ENCODE results near the gene ASCC2.

The ASCC2 gene

DNA sequence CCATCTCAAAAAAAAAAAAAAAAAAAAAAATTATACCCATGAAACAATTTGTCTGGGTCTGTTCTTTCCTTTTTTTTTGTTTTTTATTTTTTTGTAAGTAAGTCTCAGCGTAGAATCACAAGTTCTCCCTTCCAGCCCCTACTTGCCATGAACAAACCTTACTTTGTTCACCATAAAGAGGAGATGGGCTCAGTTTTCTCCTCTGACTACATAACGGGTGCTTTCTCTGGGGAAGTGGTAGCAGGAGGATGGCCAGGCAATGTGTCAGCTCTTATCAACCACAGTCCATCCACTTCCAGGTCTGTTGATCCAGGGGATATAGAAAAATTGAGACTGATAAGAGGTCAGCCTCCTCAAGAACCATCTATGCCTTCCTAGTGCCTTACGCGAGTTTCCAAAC, 11.0 kb downstream of the ASCC2 start:
- no peak for ATAC-seq
- no peak for TF ChIP-seq ZNF8 (CRISPR knock-in tag; IDR thresholded peaks at IDR 0.05)
- TF ChIP-seq, protein P1, sequence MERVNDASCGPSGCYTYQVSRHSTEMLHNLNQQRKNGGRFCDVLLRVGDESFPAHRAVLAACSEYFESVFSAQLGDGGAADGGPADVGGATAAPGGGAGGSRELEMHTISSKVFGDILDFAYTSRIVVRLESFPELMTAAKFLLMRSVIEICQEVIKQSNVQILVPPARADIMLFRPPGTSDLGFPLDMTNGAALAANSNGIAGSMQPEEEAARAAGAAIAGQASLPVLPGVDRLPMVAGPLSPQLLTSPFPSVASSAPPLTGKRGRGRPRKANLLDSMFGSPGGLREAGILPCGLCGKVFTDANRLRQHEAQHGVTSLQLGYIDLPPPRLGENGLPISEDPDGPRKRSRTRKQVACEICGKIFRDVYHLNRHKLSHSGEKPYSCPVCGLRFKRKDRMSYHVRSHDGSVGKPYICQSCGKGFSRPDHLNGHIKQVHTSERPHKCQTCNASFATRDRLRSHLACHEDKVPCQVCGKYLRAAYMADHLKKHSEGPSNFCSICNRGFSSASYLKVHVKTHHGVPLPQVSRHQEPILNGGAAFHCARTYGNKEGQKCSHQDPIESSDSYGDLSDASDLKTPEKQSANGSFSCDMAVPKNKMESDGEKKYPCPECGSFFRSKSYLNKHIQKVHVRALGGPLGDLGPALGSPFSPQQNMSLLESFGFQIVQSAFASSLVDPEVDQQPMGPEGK (CRISPR knock-in tag; IDR thresholded peaks at IDR 0.05; ENCODE audit: borderline replicate concordance), result no peak
- no peak for TF ChIP-seq ZNF565 (CRISPR knock-in tag; conservative IDR thresholded peaks at IDR 0.05; ENCODE audit: low read depth)
- TF ChIP-seq CSDC2 (CRISPR knock-in tag; IDR thresholded peaks at IDR 0.05), result no peak
- TF ChIP-seq OSR1 (CRISPR knock-in tag; IDR thresholded peaks at IDR 0.05), result no peak
- no peak for TF ChIP-seq CSRNP3 (CRISPR knock-in tag; IDR thresholded peaks at IDR 0.05)
- no peak for TF ChIP-seq ISL1 (CRISPR knock-in tag; IDR thresholded peaks at IDR 0.05)
- TF ChIP-seq, protein P2, sequence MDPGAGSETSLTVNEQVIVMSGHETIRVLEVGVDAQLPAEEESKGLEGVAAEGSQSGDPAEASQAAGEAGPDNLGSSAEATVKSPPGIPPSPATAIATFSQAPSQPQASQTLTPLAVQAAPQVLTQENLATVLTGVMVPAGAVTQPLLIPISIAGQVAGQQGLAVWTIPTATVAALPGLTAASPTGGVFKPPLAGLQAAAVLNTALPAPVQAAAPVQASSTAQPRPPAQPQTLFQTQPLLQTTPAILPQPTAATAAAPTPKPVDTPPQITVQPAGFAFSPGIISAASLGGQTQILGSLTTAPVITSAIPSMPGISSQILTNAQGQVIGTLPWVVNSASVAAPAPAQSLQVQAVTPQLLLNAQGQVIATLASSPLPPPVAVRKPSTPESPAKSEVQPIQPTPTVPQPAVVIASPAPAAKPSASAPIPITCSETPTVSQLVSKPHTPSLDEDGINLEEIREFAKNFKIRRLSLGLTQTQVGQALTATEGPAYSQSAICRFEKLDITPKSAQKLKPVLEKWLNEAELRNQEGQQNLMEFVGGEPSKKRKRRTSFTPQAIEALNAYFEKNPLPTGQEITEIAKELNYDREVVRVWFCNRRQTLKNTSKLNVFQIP (CRISPR knock-in tag; IDR thresholded peaks at IDR 0.05; ENCODE audit: borderline replicate concordance, low read depth), result no peak
- TF ChIP-seq ZC3H10 (CRISPR knock-in tag; IDR thresholded peaks at IDR 0.05), result no peak
- TF ChIP-seq BACH2 (CRISPR knock-in tag; IDR thresholded peaks at IDR 0.05; ENCODE audit: borderline replicate concordance), result no peak
- no peak for TF ChIP-seq TOX (CRISPR knock-in tag; IDR thresholded peaks at IDR 0.05; ENCODE audit: borderline replicate concordance)
- TF ChIP-seq ZNF70 (CRISPR knock-in tag; IDR thresholded peaks at IDR 0.05), result no peak
- no peak for TF ChIP-seq CREB5 (CRISPR knock-in tag; IDR thresholded peaks at IDR 0.05; ENCODE audit: low read depth)

- TF ChIP-seq ZNF8 (CRISPR knock-in tag; IDR thresholded peaks at IDR 0.05) (no peak), ISL1 (CRISPR knock-in tag; IDR thresholded peaks at IDR 0.05) (no peak), RARB (CRISPR knock-in tag; IDR thresholded peaks at IDR 0.05) (no peak), ZNF565 (CRISPR knock-in tag; conservative IDR thresholded peaks at IDR 0.05; ENCODE audit: low read depth) (no peak)
- no peak for ATAC-seq
These were observed 12.5 kb downstream of the ASCC2 start for GRCh38 chr22:29825578-29825977.

DNA sequence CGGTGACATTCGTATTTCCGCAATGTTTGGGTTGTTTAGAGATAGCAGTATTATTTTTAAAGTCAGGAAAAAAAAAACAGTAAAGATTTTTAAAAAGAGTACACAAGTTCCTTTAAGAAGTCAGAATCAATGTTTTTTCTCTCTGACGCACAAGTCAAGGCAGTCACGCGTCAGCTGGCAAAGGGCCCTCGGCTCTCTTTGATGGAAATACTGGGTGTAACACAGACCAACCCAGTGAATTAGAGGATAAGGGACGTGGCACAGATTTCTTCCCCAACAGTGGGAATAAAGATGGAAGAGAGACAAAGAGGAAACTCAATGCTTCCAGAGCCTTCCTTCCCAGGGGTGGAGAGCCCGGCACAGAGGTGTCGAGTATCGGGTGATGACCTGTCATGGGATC, 13.4 kb downstream of the ASCC2 start:
- no peak for TF ChIP-seq ZNF70 (CRISPR knock-in tag; IDR thresholded peaks at IDR 0.05)
- no peak for TF ChIP-seq CREB5 (CRISPR knock-in tag; IDR thresholded peaks at IDR 0.05; ENCODE audit: low read depth)
- no peak for TF ChIP-seq ZNF8 (CRISPR knock-in tag; IDR thresholded peaks at IDR 0.05)
- TF ChIP-seq, protein P1 (CRISPR knock-in tag; IDR thresholded peaks at IDR 0.05; ENCODE audit: borderline replicate concordance), result no peak
- no peak for TF ChIP-seq ISL1 (CRISPR knock-in tag; IDR thresholded peaks at IDR 0.05)
- TF ChIP-seq, protein P2 (CRISPR knock-in tag; IDR thresholded peaks at IDR 0.05; ENCODE audit: borderline replicate concordance, low read depth), result no peak
- TF ChIP-seq SNAI2 (CRISPR knock-in tag; IDR thresholded peaks at IDR 0.05), result no peak
- TF ChIP-seq ZC3H10 (CRISPR knock-in tag; IDR thresholded peaks at IDR 0.05), result no peak
- no peak for TF ChIP-seq OSR1 (CRISPR knock-in tag; IDR thresholded peaks at IDR 0.05)
- TF ChIP-seq TOX (CRISPR knock-in tag; IDR thresholded peaks at IDR 0.05; ENCODE audit: borderline replicate concordance), result no peak
- no peak for TF ChIP-seq ZFP30 (CRISPR knock-in tag; IDR thresholded peaks at IDR 0.05)
- ATAC-seq, result no peak

Data from SK-N-SH treated with all-trans-retinoic acid at 6 μM for 48 hours (cell line).